Endothelial cell (in vitro differentiated cells): ENCODE data around the gene CHCHD3. TPM values are rescaled to one million over a fixed set of nuclear protein-coding genes. Genes with fewer than 3 reads are reported as not detected.

ENCODE experiments used
- DNase-seq: peaks from one replicate; pipeline ENCODE4 v3.0.0; 2021; ENCODE audit warnings: low spot score
- H3K27ac Mint-ChIP-seq: one replicate; pipeline ENCODE4 v1.8.0; 2021; ENCODE audit warnings: mixed read lengths, inconsistent platforms; ENCODE audit not compliant: unreplicated experiment
- H3K27me3 Mint-ChIP-seq: one replicate; pipeline ENCODE4 v1.8.0; 2021; ENCODE audit warnings: mild to moderate bottlenecking, moderate library complexity, mixed read lengths, inconsistent platforms; ENCODE audit not compliant: unreplicated experiment
- H3K36me3 Mint-ChIP-seq: one replicate; pipeline ENCODE4 v1.8.0; 2021; ENCODE audit warnings: mild to moderate bottlenecking, low read depth, mixed read lengths, inconsistent platforms; ENCODE audit not compliant: unreplicated experiment
- H3K4me1 Mint-ChIP-seq: one replicate; pipeline ENCODE4 v1.8.0; 2021; ENCODE audit warnings: mild to moderate bottlenecking, mixed read lengths, inconsistent platforms; ENCODE audit not compliant: unreplicated experiment
- H3K4me3 Mint-ChIP-seq: one replicate; pipeline ENCODE4 v1.8.0; 2021; ENCODE audit warnings: mild to moderate bottlenecking, mixed read lengths, inconsistent platforms; ENCODE audit not compliant: unreplicated experiment
- H3K9me3 Mint-ChIP-seq: one replicate; pipeline ENCODE4 v1.8.0; 2021; ENCODE audit warnings: mixed read lengths, inconsistent platforms; ENCODE audit not compliant: unreplicated experiment
- CTCF ChIP-seq: fragments of 200-600 bp; sonication (generic); IDR thresholded peaks from one replicate; pipeline ENCODE4 v1.5.0; 2021; ENCODE audit warnings: antibody characterized with exemption; ENCODE audit not compliant: unreplicated experiment
- total RNA-seq: library from RNA; stranded (reverse); fragmentation: NEBNext Ultra II Directional; extraction: Animal tissue kit (Norgen Biotek cat#: 25700); gene quantifications from one replicate; pipeline ENCODE4 v1.2.1, GENCODE V29; 2021; ENCODE audit not compliant: unreplicated experiment

CHCHD3 gene
- total RNA-seq, 1 donor from 2014 or later = 55.6 TPM

DNA sequence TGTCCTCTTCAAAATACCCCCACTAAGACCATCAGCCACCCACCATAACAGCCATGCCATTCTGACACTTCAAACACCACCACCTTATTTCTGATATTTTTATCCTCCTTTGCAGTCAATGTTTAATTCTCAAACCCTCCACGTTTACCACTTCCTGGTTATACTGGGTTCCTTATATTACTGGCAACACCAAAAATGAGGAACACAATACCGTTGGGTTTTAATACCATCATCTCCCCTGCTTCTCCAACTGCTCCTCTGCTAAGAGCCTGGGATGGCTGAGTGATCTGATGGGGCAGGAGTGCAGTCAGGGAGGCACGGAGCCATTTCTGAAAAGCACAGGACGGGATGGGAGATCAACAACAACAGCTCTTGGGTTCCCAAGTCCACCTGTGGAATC is 140.5 kb downstream of the CHCHD3 start:
- H3K27me3 Mint-ChIP-seq = no peaks in the 10 kb centered on the region
- no peak overlapping the region for H3K27ac Mint-ChIP-seq
- TF ChIP-seq CTCF = no peak
- H3K4me3 Mint-ChIP-seq = no peak overlapping the region
- no peaks in the 10 kb centered on the region for H3K4me1 Mint-ChIP-seq
- H3K9me3 Mint-ChIP-seq = no peaks in the 10 kb centered on the region
- H3K36me3 Mint-ChIP-seq = no peaks in the 10 kb centered on the region
- DNase-seq = no peak

DNA sequence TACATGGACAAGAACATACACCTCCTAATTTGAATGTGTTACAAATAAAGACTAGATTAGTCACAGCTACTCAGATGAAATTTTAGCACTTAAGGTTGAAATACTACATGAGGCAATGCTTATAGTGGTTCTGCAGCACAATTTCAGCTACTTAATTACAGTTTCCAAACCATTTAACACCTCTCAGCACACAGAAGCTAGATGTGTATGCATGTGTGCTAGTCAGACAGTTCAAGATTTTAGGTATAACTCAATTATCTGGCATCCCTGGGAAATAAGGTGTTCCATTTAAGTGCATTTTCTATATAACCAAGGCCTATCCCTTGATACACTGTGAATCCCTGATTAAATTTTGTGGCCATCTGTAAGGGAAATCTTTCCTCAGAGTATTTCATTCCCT is 141.8 kb downstream of the CHCHD3 start:
- H3K36me3 Mint-ChIP-seq = peaks cover 5% of the 10 kb centered on the region
- no peak overlapping the region for H3K27ac Mint-ChIP-seq
- H3K4me1 Mint-ChIP-seq = no peaks in the 10 kb centered on the region
- H3K9me3 Mint-ChIP-seq = no peaks in the 10 kb centered on the region
- TF ChIP-seq CTCF = no peak
- no peaks in the 10 kb centered on the region for H3K27me3 Mint-ChIP-seq
- no peak for DNase-seq
- H3K4me3 Mint-ChIP-seq = no peak overlapping the region

- no peaks in the 10 kb centered on the region for H3K27me3 Mint-ChIP-seq
- no peak for DNase-seq
- H3K9me3 Mint-ChIP-seq = no peaks in the 10 kb centered on the region
- TF ChIP-seq CTCF = no peak
- no peak overlapping the region for H3K4me3 Mint-ChIP-seq
- H3K36me3 Mint-ChIP-seq = peaks cover 5% of the 10 kb centered on the region
- no peak overlapping the region for H3K27ac Mint-ChIP-seq
- no peaks in the 10 kb centered on the region for H3K4me1 Mint-ChIP-seq
Observed at GRCh38 chr7:132939495-132939894, 142.4 kb downstream of the CHCHD3 start.

DNA sequence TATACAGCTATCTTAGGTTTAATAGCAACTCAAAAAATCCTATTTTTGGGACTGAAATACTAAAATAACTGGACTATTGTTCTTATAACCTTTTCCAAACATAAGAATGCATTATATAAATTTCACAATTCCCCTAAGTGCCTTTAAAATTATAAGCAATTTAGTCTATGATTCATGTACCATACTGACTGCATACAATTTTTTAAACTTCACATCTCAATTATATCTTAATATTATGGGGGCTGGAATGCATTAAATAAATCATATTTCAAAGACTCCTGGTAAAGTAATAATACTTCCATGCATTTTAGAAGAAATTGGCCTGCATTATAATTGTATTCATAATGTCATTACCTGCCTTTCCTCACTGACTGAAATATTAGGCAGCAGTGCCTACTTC is 144.6 kb downstream of the CHCHD3 start:
- DNase-seq = no peak
- H3K4me1 Mint-ChIP-seq = no peaks in the 10 kb centered on the region
- TF ChIP-seq CTCF = no peak

DNA sequence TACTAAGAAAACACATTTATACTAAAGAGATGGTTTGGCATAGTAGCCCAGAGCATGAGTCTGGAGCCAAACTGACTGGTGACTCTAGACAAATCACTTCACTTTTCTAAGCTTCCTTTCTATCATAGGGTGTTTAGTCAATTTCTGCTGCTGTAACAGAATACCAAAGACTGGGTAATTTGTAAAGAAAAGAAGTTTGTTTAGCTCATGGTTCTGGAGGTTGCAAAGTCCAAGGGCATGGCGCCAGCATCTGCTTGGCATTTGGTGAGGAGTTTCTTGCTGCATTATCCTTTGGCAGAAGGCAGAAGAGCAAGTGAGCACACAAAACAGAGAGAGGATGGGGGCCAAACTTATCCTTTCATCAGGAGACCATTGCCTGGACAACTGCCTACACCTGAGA is 146.3 kb downstream of the CHCHD3 start:
- Mint-ChIP-seq H3K27me3 (peaks cover 3% of the 10 kb centered on the region), H3K27ac (no peak overlapping the region)
- DNase-seq = no peak

More for the DNA sequence above, 144.6 kb downstream of the CHCHD3 start:
- Mint-ChIP-seq H3K36me3 (peaks cover 5% of the 10 kb centered on the region), H3K4me3 (no peak overlapping the region), H3K27me3 (no peaks in the 10 kb centered on the region), H3K9me3 (no peaks in the 10 kb centered on the region), H3K27ac (no peak overlapping the region)

More for the DNA sequence above, 146.3 kb downstream of the CHCHD3 start:
- no peaks in the 10 kb centered on the region for H3K9me3 Mint-ChIP-seq
- peaks cover 5% of the 10 kb centered on the region for H3K36me3 Mint-ChIP-seq
- H3K4me1 Mint-ChIP-seq = peaks cover 2% of the 10 kb centered on the region
- no peak for TF ChIP-seq CTCF
- no peak overlapping the region for H3K4me3 Mint-ChIP-seq
